ENCODE results near the gene ADGRV1.

DNA sequence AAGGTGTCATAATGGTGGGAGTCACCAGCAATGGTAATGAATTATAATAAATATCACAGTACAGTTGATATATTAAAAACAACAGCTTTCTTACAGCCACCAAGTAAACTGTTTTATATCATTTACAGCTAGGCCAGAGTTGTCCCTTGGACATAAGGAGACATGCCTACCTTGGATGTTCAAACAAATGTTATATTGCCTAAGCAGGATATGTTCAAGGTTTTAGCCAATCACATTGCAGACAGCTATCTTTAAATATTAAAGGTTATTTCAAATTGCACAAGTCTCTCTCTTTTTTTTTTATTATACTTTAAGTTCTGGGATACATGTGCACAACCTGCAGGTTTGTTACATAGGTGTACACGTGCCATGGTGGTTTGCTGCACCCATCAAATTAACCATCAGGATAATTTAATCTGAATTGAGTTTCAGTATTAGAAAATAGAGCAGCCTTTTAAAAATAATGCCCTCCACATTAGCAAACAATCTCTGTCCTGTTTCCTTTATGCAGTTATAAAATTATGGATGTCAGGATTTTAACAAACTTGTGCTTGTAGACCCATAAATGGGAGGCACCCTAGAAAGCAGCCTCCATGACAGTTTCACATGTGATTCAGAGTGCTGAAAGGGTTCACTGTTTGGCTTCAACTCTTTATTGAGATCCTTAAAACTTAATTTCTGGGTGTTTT, 483.8 kb downstream of the ADGRV1 start:
- TF ChIP-seq, protein P1, sequence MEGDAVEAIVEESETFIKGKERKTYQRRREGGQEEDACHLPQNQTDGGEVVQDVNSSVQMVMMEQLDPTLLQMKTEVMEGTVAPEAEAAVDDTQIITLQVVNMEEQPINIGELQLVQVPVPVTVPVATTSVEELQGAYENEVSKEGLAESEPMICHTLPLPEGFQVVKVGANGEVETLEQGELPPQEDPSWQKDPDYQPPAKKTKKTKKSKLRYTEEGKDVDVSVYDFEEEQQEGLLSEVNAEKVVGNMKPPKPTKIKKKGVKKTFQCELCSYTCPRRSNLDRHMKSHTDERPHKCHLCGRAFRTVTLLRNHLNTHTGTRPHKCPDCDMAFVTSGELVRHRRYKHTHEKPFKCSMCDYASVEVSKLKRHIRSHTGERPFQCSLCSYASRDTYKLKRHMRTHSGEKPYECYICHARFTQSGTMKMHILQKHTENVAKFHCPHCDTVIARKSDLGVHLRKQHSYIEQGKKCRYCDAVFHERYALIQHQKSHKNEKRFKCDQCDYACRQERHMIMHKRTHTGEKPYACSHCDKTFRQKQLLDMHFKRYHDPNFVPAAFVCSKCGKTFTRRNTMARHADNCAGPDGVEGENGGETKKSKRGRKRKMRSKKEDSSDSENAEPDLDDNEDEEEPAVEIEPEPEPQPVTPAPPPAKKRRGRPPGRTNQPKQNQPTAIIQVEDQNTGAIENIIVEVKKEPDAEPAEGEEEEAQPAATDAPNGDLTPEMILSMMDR (IDR thresholded peaks at IDR 0.05; ENCODE audit: poor library complexity, severe bottlenecking): no peak
- no peak for TF ChIP-seq MXI1 (conservative IDR thresholded peaks at IDR 0.05; ENCODE audit: poor library complexity, severe bottlenecking)

All from neural cell (in vitro differentiated cells).